Measurements from ENCODE around the gene RBMS1. TPM values are rescaled to one million over a fixed set of nuclear protein-coding genes. Genes with fewer than 3 reads are reported as not detected.
A peak's percentile ranks its signal among the peaks of the same experiment; 100 is the strongest.

Gene RBMS1
- total and polyA plus RNA-seq, 2 of the 13 experiments (the other 11 are each of a cell fraction or from before 2014, with no cell fraction given) = 55.5 to 110 TPM

- TF ChIP-seq ZNF318 (CRISPR knock-in tag; IDR thresholded peaks at IDR 0.05) = no peak
Observed at GRCh38 chr2:160460333-160460731, 33.3 kb downstream of the RBMS1 start (continued).

GRCh38 chr2:160459538-160460332 lies 33.9 kb downstream of the RBMS1 start:
- ChIA-PET POLR2A (no interaction called here), CTCF (ENCODE audit: low intra/inter-chr PET ratio, low total read pairs) (no interaction called here)
- H3K36me3 ChIP-seq (replicated peaks in 1 of 2; ENCODE audit: control insufficient read depth in 1 of 2, insufficient read depth in 2 of 2, low read length in 2 of 2) = no peaks in the 10 kb centered on the region; a peak in 2 of 5 replicates
- peaks cover 38% of the 10 kb centered on the region for H3K79me2 ChIP-seq (ENCODE audit: insufficient read depth, low read length)
- WGBS (ENCODE audit: low lambda C conversion rate) = 79% methylated on average over 1 of the region's 1 CpG
- H3K9ac ChIP-seq (ENCODE audit: insufficient read depth, low read depth, low read length) = no peak overlapping the region
- in situ Hi-C loops (cut with HindIII; ENCODE audit: extremely low pct_ligation_motif_present, low pct_unique_long_range_greater_than_20kb) = no loop called here
- no peak overlapping the region for H3K27ac ChIP-seq (ENCODE audit: extremely low read length, insufficient read depth, low read length)
- H3K4me2 ChIP-seq (ENCODE audit: low read depth, low read length) = no peak overlapping the region
- H2AFZ ChIP-seq (ENCODE audit: low read length) = no peak overlapping the region
- no peaks in the 10 kb centered on the region for H3K27me3 ChIP-seq (ENCODE audit: control insufficient read depth in 1 of 2, insufficient read depth in 2 of 2, low read length in 2 of 2)
- FAIRE-seq = no peak
- BruUV-seq (replicated peaks) = no TSS peak
- H3K4me3 ChIP-seq (replicated peaks in 1 of 3; ENCODE audit: insufficient read depth in 1 of 3, low read depth in 2 of 3, low read length in 3 of 3) = no peak overlapping the region
- peaks cover 33% of the 10 kb centered on the region for H4K20me1 ChIP-seq (ENCODE audit: insufficient read depth, low read length)
- intact Hi-C loops (cut with micrococcal nuclease; ENCODE audit: unreplicated experiment) = no loop called here
- TF ChIP-seq PHF20 (CRISPR knock-in tag; IDR thresholded peaks at IDR 0.05) (no peak), KLF9 (CRISPR knock-in tag; IDR thresholded peaks at IDR 0.05; ENCODE audit: low read depth) (no peak), TIGD3 (CRISPR knock-in tag; IDR thresholded peaks at IDR 0.05; ENCODE audit: borderline replicate concordance) (no peak)
- no peak for DNase-seq (ENCODE audit: low spot score)
- H3K4me1 ChIP-seq (ENCODE audit: insufficient read depth, low read length) = peaks cover 8% of the 10 kb centered on the region
- no peaks in the 10 kb centered on the region for H3K9me3 ChIP-seq (ENCODE audit: low read length)
- ATAC-seq = peak; percentile 59

Data from HepG2 (cell line).